HEK293 (cell line): Measurements from ENCODE around the gene MSI2.

Source experiments
- CTCF ChIA-PET: fragments of 350-600 bp; formaldehyde crosslinking; extraction: SDS; loops from one replicate; lab custom pipeline; 2021; ENCODE audit warnings: antibody characterized with exemption; lab: Yijun Ruan, JAX
- POLR2A ChIA-PET: fragments of 300-600 bp; formaldehyde crosslinking; extraction: SDS; loops from one replicate; lab custom pipeline; 2020; ENCODE audit warnings: antibody characterized with exemption, inconsistent platforms; lab: Yijun Ruan, JAX
- H3K27ac ChIP-seq: fragments of 200-500 bp; sonication (Bioruptor generic); 2 replicates; pipeline ENCODE4 v1.5.1; 2014; ENCODE audit warnings: low read depth, low read length, control low read depth, inconsistent platforms; ENCODE audit errors: extremely low read depth
- H3K36me3 ChIP-seq, 2 experiments: fragments of 200-500 bp in 1 of 2; sonication (Bioruptor generic) in 1 of 2; 1 replicate in 1 of 2; 2 replicates in 1 of 2; pipeline ENCODE4 v1.5.1; 2014 to 2017; ENCODE audit warnings: inconsistent platforms in 2 of 2, low read length in 2 of 2; ENCODE audit not compliant: control insufficient read depth in 2 of 2, insufficient read depth in 1 of 2
- H3K4me1 ChIP-seq: fragments of 200-500 bp; sonication (Bioruptor generic); 2 replicates; pipeline ENCODE4 v1.5.1; 2014; ENCODE audit warnings: mild to moderate bottlenecking, low read length, inconsistent platforms; ENCODE audit not compliant: control insufficient read depth, insufficient read depth
- H3K4me3 ChIP-seq: 2 replicates; pipeline ENCODE4 v1.5.1; 2011; ENCODE audit warnings: low read depth, mild to moderate bottlenecking, control low read depth, low read length, moderate library complexity
- H3K9me3 ChIP-seq: fragments of 200-500 bp; sonication (Bioruptor generic); 2 replicates; pipeline ENCODE4 v1.5.1; 2014; ENCODE audit warnings: low read depth, low read length, inconsistent platforms; ENCODE audit not compliant: control insufficient read depth, insufficient read depth
- MYNN ChIP-seq: fragments of 450-650 bp; formaldehyde crosslinking; IDR thresholded peaks from 2 replicates; pipeline ENCODE4 v1.5.1; 2016; ENCODE audit warnings: missing biosample characterization, missing genetic modification characterization, borderline replicate concordance
- SALL2 ChIP-seq: fragments of 450-650 bp; formaldehyde crosslinking; IDR thresholded peaks from 2 replicates; pipeline ENCODE4 v1.5.0; 2017; ENCODE audit warnings: missing biosample characterization, mild to moderate bottlenecking, missing genetic modification characterization, borderline replicate concordance
- ZBTB21 ChIP-seq: fragments of 450-650 bp; formaldehyde crosslinking; IDR thresholded peaks from 2 replicates; pipeline ENCODE4 v1.5.1; 2017; ENCODE audit warnings: missing biosample characterization, missing genetic modification characterization
- ZBTB48 ChIP-seq: fragments of 450-650 bp; formaldehyde crosslinking; IDR thresholded peaks from 2 replicates; pipeline ENCODE4 v1.5.1; 2016; ENCODE audit warnings: missing biosample characterization, missing genetic modification characterization
- ZNF121 ChIP-seq: fragments of 450-650 bp; formaldehyde crosslinking; IDR thresholded peaks from 2 replicates; pipeline ENCODE4 v1.5.1; 2016; ENCODE audit warnings: missing biosample characterization, missing genetic modification characterization
- ZNF510 ChIP-seq: fragments of 450-650 bp; formaldehyde crosslinking; IDR thresholded peaks from 2 replicates; pipeline ENCODE4 v1.5.1; 2018; ENCODE audit warnings: mild to moderate bottlenecking, missing genetic modification characterization, missing biosample characterization; ENCODE audit not compliant: insufficient replicate concordance
- ZNF558 ChIP-seq: fragments of 450-650 bp; formaldehyde crosslinking; IDR thresholded peaks from 2 replicates; pipeline ENCODE4 v1.5.1; 2016; ENCODE audit warnings: missing biosample characterization, missing genetic modification characterization
- ZNF600 ChIP-seq: fragments of 450-650 bp; formaldehyde crosslinking; IDR thresholded peaks from 2 replicates; pipeline ENCODE4 v1.5.1; 2016; ENCODE audit warnings: missing biosample characterization, missing genetic modification characterization
- ZNF664 ChIP-seq: fragments of 450-650 bp; formaldehyde crosslinking; IDR thresholded peaks from 2 replicates; pipeline ENCODE4 v1.5.1; 2016; ENCODE audit warnings: missing biosample characterization, missing genetic modification characterization
- ZNF768 ChIP-seq: fragments of 450-650 bp; formaldehyde crosslinking; IDR thresholded peaks from 2 replicates; pipeline ENCODE4 v1.5.1; 2018; ENCODE audit warnings: missing biosample characterization, mild to moderate bottlenecking, missing genetic modification characterization
- TF ChIP-seq, protein P1 (sequence below): fragments of 450-650 bp; formaldehyde crosslinking; IDR thresholded peaks from 2 replicates; pipeline ENCODE4 v1.5.1; 2016; ENCODE audit warnings: missing biosample characterization, missing genetic modification characterization, borderline replicate concordance
- TF ChIP-seq, protein P2 (sequence below): fragments of 450-650 bp; formaldehyde crosslinking; IDR thresholded peaks from 2 replicates; pipeline ENCODE4 v1.5.1; 2016; ENCODE audit warnings: missing biosample characterization, missing genetic modification characterization, low read depth
- TF ChIP-seq, protein P3 (sequence below): fragments of 450-650 bp; formaldehyde crosslinking; IDR thresholded peaks from 2 replicates; pipeline ENCODE4 v1.5.1; 2017; ENCODE audit warnings: missing biosample characterization, missing genetic modification characterization
- TF ChIP-seq, protein P4 (sequence below): fragments of 450-650 bp; formaldehyde crosslinking; IDR thresholded peaks from 2 replicates; pipeline ENCODE4 v1.5.1; 2017; ENCODE audit warnings: missing biosample characterization, missing genetic modification characterization

Gene MSI2

DNA sequence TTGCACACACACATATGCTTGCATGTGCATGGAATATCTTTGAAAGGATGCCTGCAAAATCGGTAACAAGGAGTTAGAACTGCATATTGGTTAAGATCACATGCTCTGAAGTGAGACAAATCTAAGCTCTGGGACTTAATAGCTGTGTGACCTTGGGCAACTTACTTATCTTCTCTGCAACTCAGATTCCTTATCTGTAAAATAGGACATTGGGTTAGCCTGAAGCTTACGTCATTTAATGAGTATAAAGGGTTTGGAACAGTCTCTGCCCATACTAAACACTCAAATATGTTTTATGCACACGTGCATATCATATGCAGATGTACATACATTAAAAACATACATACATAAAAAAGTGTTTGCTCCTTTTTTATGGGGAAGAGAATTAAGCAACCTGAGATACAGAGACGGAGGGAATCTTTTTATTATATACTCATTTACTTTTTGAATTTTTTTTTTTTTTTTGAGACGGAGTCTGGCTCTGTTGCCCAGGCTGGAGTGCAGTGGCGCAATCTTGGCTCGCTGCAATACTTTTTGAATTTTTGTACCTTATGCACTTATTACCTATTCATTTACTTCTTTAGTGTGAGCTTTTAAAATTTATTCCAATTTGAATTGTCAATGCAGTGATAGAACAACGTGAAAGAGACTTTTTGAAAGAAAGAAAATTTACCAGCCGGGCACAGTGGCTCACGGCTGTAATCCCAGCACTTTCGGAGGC, 282.6 kb downstream of the MSI2 start (continued):
- TF ChIP-seq ZBTB48 (tag by site-specific recombination) = no peak
- TF ChIP-seq, protein P1, sequence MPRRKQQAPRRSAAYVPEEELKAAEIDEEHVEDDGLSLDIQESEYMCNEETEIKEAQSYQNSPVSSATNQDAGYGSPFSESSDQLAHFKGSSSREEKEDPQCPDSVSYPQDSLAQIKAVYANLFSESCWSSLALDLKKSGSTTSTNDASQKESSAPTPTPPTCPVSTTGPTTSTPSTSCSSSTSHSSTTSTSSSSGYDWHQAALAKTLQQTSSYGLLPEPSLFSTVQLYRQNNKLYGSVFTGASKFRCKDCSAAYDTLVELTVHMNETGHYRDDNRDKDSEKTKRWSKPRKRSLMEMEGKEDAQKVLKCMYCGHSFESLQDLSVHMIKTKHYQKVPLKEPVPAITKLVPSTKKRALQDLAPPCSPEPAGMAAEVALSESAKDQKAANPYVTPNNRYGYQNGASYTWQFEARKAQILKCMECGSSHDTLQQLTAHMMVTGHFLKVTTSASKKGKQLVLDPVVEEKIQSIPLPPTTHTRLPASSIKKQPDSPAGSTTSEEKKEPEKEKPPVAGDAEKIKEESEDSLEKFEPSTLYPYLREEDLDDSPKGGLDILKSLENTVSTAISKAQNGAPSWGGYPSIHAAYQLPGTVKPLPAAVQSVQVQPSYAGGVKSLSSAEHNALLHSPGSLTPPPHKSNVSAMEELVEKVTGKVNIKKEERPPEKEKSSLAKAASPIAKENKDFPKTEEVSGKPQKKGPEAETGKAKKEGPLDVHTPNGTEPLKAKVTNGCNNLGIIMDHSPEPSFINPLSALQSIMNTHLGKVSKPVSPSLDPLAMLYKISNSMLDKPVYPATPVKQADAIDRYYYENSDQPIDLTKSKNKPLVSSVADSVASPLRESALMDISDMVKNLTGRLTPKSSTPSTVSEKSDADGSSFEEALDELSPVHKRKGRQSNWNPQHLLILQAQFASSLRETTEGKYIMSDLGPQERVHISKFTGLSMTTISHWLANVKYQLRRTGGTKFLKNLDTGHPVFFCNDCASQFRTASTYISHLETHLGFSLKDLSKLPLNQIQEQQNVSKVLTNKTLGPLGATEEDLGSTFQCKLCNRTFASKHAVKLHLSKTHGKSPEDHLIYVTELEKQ (tag by site-specific recombination) = peak; percentile 15; the same call in 1 of the 2 replicates
- TF ChIP-seq, protein P2, sequence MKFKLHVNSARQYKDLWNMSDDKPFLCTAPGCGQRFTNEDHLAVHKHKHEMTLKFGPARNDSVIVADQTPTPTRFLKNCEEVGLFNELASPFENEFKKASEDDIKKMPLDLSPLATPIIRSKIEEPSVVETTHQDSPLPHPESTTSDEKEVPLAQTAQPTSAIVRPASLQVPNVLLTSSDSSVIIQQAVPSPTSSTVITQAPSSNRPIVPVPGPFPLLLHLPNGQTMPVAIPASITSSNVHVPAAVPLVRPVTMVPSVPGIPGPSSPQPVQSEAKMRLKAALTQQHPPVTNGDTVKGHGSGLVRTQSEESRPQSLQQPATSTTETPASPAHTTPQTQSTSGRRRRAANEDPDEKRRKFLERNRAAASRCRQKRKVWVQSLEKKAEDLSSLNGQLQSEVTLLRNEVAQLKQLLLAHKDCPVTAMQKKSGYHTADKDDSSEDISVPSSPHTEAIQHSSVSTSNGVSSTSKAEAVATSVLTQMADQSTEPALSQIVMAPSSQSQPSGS = peak; percentile 82
- peak; percentile 69; the same call in 1 of the 2 replicates for TF ChIP-seq ZNF121 (tag by site-specific recombination)
- TF ChIP-seq ZBTB21 = peak; percentile 57; the same call in 1 of the 2 replicates
- TF ChIP-seq, protein P3, sequence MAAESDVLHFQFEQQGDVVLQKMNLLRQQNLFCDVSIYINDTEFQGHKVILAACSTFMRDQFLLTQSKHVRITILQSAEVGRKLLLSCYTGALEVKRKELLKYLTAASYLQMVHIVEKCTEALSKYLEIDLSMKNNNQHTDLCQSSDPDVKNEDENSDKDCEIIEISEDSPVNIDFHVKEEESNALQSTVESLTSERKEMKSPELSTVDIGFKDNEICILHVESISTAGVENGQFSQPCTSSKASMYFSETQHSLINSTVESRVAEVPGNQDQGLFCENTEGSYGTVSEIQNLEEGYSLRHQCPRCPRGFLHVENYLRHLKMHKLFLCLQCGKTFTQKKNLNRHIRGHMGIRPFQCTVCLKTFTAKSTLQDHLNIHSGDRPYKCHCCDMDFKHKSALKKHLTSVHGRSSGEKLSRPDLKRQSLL (tag by site-specific recombination) = no peak
- TF ChIP-seq, protein P4, sequence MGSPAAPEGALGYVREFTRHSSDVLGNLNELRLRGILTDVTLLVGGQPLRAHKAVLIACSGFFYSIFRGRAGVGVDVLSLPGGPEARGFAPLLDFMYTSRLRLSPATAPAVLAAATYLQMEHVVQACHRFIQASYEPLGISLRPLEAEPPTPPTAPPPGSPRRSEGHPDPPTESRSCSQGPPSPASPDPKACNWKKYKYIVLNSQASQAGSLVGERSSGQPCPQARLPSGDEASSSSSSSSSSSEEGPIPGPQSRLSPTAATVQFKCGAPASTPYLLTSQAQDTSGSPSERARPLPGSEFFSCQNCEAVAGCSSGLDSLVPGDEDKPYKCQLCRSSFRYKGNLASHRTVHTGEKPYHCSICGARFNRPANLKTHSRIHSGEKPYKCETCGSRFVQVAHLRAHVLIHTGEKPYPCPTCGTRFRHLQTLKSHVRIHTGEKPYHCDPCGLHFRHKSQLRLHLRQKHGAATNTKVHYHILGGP (tag by site-specific recombination) = no peak

DNA sequence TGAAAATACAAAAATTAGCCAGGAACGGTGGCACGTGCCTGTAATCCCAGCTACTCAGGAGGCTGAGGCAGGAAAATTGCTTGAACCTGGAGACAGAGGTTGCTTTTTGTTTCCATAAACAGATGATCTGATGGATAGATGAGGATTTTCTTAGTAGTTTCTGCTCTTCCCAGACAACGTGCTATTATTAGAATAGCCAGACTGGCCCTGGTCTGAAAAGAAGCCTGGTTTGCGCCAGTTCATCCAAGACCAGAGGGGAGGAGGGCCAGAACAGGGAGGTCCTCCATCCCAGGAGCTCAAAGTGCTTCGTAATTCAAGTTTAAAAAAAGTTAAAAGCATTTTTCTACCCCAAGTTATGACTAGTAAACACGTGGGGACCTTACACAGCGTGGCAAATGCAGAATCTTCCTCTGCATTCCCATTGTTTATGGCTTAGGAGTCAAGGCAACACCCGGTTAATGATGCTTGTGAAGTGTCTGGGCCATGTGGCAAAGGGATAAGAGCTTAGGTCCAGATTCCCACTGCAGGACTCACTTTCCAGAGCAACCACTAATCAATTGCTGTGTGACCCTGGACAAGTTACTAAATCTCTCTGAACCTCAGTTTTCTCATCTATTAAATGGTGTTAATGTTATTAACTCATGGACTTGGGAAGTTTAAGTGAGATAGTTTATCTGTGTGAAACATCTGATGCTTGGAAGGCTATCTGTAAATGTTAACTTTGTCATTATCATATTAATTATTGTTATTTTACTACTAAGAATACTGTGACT, 283.4 kb downstream of the MSI2 start:
- TF ChIP-seq ZNF510 (tag by site-specific recombination) = peak; percentile 81
- TF ChIP-seq ZNF664 (tag by site-specific recombination) = peak; percentile 50; the same call in 1 of the 2 replicates
- no peak for TF ChIP-seq MYNN (tag by site-specific recombination)
- TF ChIP-seq SALL2 (tag by site-specific recombination) = no peak
- peak; percentile 74; the same call in 1 of the 2 replicates for TF ChIP-seq ZNF768
- POLR2A ChIA-PET = no interaction called here
- H3K27ac ChIP-seq = no peak overlapping the region

DNA sequence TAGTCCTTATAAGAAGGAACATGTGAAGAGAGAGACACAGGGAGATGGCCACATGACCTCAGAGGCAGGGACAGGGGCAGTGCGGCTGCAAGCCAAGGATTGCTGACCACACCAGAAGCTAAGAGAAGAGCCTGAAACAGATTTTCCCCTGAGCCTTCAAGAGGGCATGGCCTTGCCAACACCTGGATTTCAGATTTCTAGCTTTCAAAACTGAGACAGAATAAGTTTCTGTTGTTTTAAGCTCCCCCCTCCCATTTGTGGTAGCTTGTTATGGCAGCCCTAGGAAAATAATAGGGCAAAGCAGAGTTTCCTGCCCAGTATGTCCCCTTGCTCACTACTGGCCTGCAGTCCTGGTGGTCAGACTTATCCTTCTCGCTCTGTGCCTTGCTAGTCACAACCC, 284.3 kb downstream of the MSI2 start:
- Histone ChIP-seq H3K36me3 (no peaks in the 10 kb centered on the region), H3K27ac (no peak overlapping the region), H3K4me1 (peaks cover 83% of the 10 kb centered on the region), H3K9me3 (no peaks in the 10 kb centered on the region), H3K4me3 (no peak overlapping the region)
- POLR2A ChIA-PET = no interaction called here
- CTCF ChIA-PET = interaction anchor here (0.8 to 1.5 kb wide), 2 partner anchors 12 to 57 kb away, joined by 3 to 6 read pairs; no protein-coding TSS in a partner anchor
- 0 out of 2 replicates have a peak, but pooled peaks have one; percentile 31 for TF ChIP-seq ZNF600
- TF ChIP-seq ZNF558 = no peak

More for the DNA sequence above, 283.4 kb downstream of the MSI2 start:
- Histone ChIP-seq H3K36me3 (no peaks in the 10 kb centered on the region), H3K4me3 (no peak overlapping the region), H3K4me1 (peaks cover 83% of the 10 kb centered on the region), H3K9me3 (no peaks in the 10 kb centered on the region)
- CTCF ChIA-PET = interaction anchor here (0.6 to 1.5 kb wide), 4 partner anchors 57 to 296 kb away, joined by 3 to 5 read pairs (median 3); no protein-coding TSS in a partner anchor
